Prostate gland (tissue), 2 donors: Measurements from ENCODE around the gene GNG13.

ENCODE experiments used
- CTCF ChIP-seq, 4 experiments: fragments of 200-600 bp in 2 of 4; fragments of 450-650 bp in 2 of 4; sonication (generic) in 2 of 4; IDR thresholded peaks; 1 replicate in 3 of 4; 2 replicates in 1 of 4; pipeline ENCODE4 v1.5.1; 2016 to 2019; ENCODE audit warnings: antibody characterized with exemption in 4 of 4, mild to moderate bottlenecking in 2 of 4, moderate library complexity in 2 of 4
- POLR2A ChIP-seq: fragments of 450-650 bp; IDR thresholded peaks from one replicate; pipeline ENCODE4 v1.6.1; 2016; ENCODE audit warnings: antibody characterized with exemption, mild to moderate bottlenecking

GRCh38 chr16:800834-801511 lies 439 bp upstream of the GNG13 start:
- TF ChIP-seq CTCF (IDR thresholded peaks at IDR 0.05) (no peak), POLR2A (no peak)
